IMR-90 (cell line): ENCODE results near the gene HOXC12. TPM values are rescaled to one million over a fixed set of nuclear protein-coding genes. Genes with fewer than 3 reads are reported as not detected.

Source experiments
- ATAC-seq: fragments of 200-7000 bp; cut with Tn5 transposase; 2 replicates; pipeline ENCODE4 v1.9.1; 2020; ENCODE audit warnings: low read depth, mild to moderate bottlenecking, moderate library complexity
- BruUV-seq: library from RNA; stranded (reverse); fragments of 400-500 nt; replicated peaks from 2 replicates; lab custom pipeline; 2021; lab: Mats Ljungman, UMichigan
- CTCF ChIA-PET: fragments of 300-600 bp; formaldehyde crosslinking; extraction: SDS; loops from one replicate; lab custom pipeline; 2021; ENCODE audit warnings: antibody characterized with exemption; lab: Yijun Ruan, JAX
- POLR2A ChIA-PET: fragments of 300-600 bp; sonication (Branson Sonifier 250); formaldehyde crosslinking; loops from one replicate; lab custom pipeline; 2022; ENCODE audit warnings: antibody characterized with exemption; ENCODE audit not compliant: unreplicated experiment; lab: Charles Lee
- DNase-seq: peaks from one replicate; pipeline ENCODE4 v3.0.0; 2013
- H2AFZ ChIP-seq: replicated peaks from 2 replicates; pipeline ENCODE3; 2013; ENCODE audit warnings: low read length, mild to moderate bottlenecking; ENCODE audit not compliant: poor library complexity
- H2AK5ac ChIP-seq: 2 replicates; pipeline ENCODE4 v1.6.1; 2013; ENCODE audit warnings: low read depth, low read length, inconsistent platforms
- H2AK9ac ChIP-seq: replicated peaks from 2 replicates; pipeline ENCODE3; 2013; ENCODE audit warnings: mild to moderate bottlenecking, low read depth, low read length, moderate library complexity; ENCODE audit not compliant: poor library complexity
- H2BK120ac ChIP-seq: 2 replicates; pipeline ENCODE4 v1.6.1; 2013; ENCODE audit warnings: low read depth, low read length, inconsistent platforms
- H2BK15ac ChIP-seq: 3 replicates; pipeline ENCODE4 v1.6.1; 2013; ENCODE audit warnings: low read depth, low read length, inconsistent platforms
- H2BK20ac ChIP-seq: 2 replicates; pipeline ENCODE4 v1.6.1; 2013; ENCODE audit warnings: low read depth, mild to moderate bottlenecking, inconsistent platforms, low read length, moderate library complexity
- H2BK5ac ChIP-seq: 2 replicates; pipeline ENCODE4 v1.6.1; 2013; ENCODE audit warnings: mild to moderate bottlenecking, low read depth, low read length, inconsistent platforms; ENCODE audit not compliant: poor library complexity, severe bottlenecking
- H3K14ac ChIP-seq: replicated peaks from 2 replicates; pipeline ENCODE4 v1.6.1; 2013; ENCODE audit warnings: low read depth, low read length, inconsistent platforms
- H3K18ac ChIP-seq: 2 replicates; pipeline ENCODE4 v1.6.1; 2013; ENCODE audit warnings: low read depth, low read length, control low read depth
- H3K23ac ChIP-seq: 2 replicates; pipeline ENCODE4 v1.6.1; 2013; ENCODE audit warnings: low read depth, low read length, inconsistent platforms
- H3K27ac ChIP-seq: 2 replicates; pipeline ENCODE4 v1.5.1; 2013; ENCODE audit warnings: mild to moderate bottlenecking, control low read depth, low read length; ENCODE audit not compliant: insufficient read depth
- H3K27me3 ChIP-seq: 2 replicates; pipeline ENCODE4 v1.6.1; 2013; ENCODE audit warnings: low read length; ENCODE audit not compliant: control insufficient read depth, insufficient read depth
- H3K36me3 ChIP-seq: 2 replicates; pipeline ENCODE4 v1.6.1; 2013; ENCODE audit warnings: low read length, mixed read lengths; ENCODE audit not compliant: control insufficient read depth, insufficient read depth
- H3K4ac ChIP-seq: 2 replicates; pipeline ENCODE4 v1.6.1; 2013; ENCODE audit warnings: low read depth, low read length, inconsistent platforms
- H3K4me1 ChIP-seq: 2 replicates; pipeline ENCODE4 v1.6.1; 2013; ENCODE audit warnings: low read length, mixed read lengths; ENCODE audit not compliant: control insufficient read depth, insufficient read depth
- H3K4me2 ChIP-seq: 2 replicates; pipeline ENCODE4 v1.6.1; 2013; ENCODE audit warnings: low read depth, mild to moderate bottlenecking, control low read depth, low read length, moderate library complexity
- H3K4me3 ChIP-seq: 2 replicates; pipeline ENCODE4 v1.5.1; 2013; ENCODE audit warnings: low read depth, mild to moderate bottlenecking, control low read depth, low read length, moderate library complexity; ENCODE audit not compliant: insufficient read depth
- H3K56ac ChIP-seq: 2 replicates; pipeline ENCODE4 v1.6.1; 2013; ENCODE audit warnings: low read length, inconsistent platforms; ENCODE audit not compliant: insufficient read depth; ENCODE audit errors: extremely low read depth
- H3K79me1 ChIP-seq, 2 experiments: 2 replicates each; pipeline ENCODE4 v1.6.1; 2013; ENCODE audit warnings: low read length in 2 of 2, inconsistent platforms in 1 of 2, low read depth in 1 of 2
- H3K9ac ChIP-seq: 2 replicates; pipeline ENCODE4 v1.6.1; 2013; ENCODE audit warnings: low read depth, low read length, control low read depth
- H3K9me1 ChIP-seq: 2 replicates; pipeline ENCODE4 v1.6.1; 2013; ENCODE audit warnings: low read length, inconsistent platforms; ENCODE audit not compliant: insufficient read depth
- H3K9me3 ChIP-seq: 2 replicates; pipeline ENCODE4 v1.6.1; 2013; ENCODE audit warnings: low read length; ENCODE audit not compliant: control insufficient read depth, insufficient read depth
- H4K20me1 ChIP-seq: 2 replicates; pipeline ENCODE4 v1.6.1; 2013; ENCODE audit warnings: low read length, inconsistent platforms; ENCODE audit not compliant: insufficient read depth
- H4K5ac ChIP-seq: 2 replicates; pipeline ENCODE4 v1.6.1; 2013; ENCODE audit warnings: mild to moderate bottlenecking, low read depth, low read length, control low read depth
- H4K8ac ChIP-seq, 2 experiments: 2 replicates each; pipeline ENCODE4 v1.6.1; 2013; ENCODE audit warnings: low read depth in 2 of 2, low read length in 2 of 2, control low read depth in 1 of 2, inconsistent platforms in 1 of 2
- H4K91ac ChIP-seq: 2 replicates; pipeline ENCODE4 v1.6.1; 2013; ENCODE audit warnings: low read depth, low read length, inconsistent platforms; ENCODE audit not compliant: insufficient read depth
- BHLHE40 ChIP-seq: fragments of 150-350 bp; IDR thresholded peaks from 2 replicates; pipeline ENCODE4 v1.6.1; 2016; ENCODE audit warnings: mild to moderate bottlenecking, low read depth, low read length
- CEBPB ChIP-seq: IDR thresholded peaks from 2 replicates; pipeline ENCODE4 v1.6.1; 2012; ENCODE audit warnings: low read depth, low read length, improper control_type of control experiment
- CTCF ChIP-seq: conservative IDR thresholded peaks from 2 replicates; pipeline ENCODE4 v1.5.1; 2012; ENCODE audit warnings: mild to moderate bottlenecking, low read depth, low read length, improper control_type of control experiment
- MAFK ChIP-seq: IDR thresholded peaks from 2 replicates; pipeline ENCODE4 v1.6.1; 2012; ENCODE audit warnings: low read depth, low read length, improper control_type of control experiment
- MAZ ChIP-seq: IDR thresholded peaks from 2 replicates; pipeline ENCODE4 v1.6.1; 2012; ENCODE audit warnings: low read depth, mild to moderate bottlenecking, low read length, improper control_type of control experiment, moderate library complexity, borderline replicate concordance
- MXI1 ChIP-seq: IDR thresholded peaks from 2 replicates; pipeline ENCODE4 v1.6.1; 2012; ENCODE audit warnings: low read depth, mild to moderate bottlenecking, low read length, moderate library complexity, borderline replicate concordance
- NFE2L2 ChIP-seq: fragments of 150-350 bp; IDR thresholded peaks from 2 replicates; pipeline ENCODE4 v1.6.1; 2016; ENCODE audit warnings: low read depth, mild to moderate bottlenecking, low read length
- RAD21 ChIP-seq: IDR thresholded peaks from 2 replicates; pipeline ENCODE4 v1.6.1; 2012; ENCODE audit warnings: low read length, improper control_type of control experiment
- RCOR1 ChIP-seq: IDR thresholded peaks from 2 replicates; pipeline ENCODE4 v1.6.1; 2012; ENCODE audit warnings: mild to moderate bottlenecking, low read length, improper control_type of control experiment; ENCODE audit not compliant: insufficient replicate concordance
- SMC3 ChIP-seq: fragments of 150-350 bp; IDR thresholded peaks from 2 replicates; pipeline ENCODE4 v1.6.1; 2016; ENCODE audit warnings: low read depth, mild to moderate bottlenecking, antibody characterized with exemption, low read length, moderate library complexity
- WGBS, 2 experiments: methylation state at CpG; one replicate each; pipeline versions ENCODE4 v1.1.5 to v1.1.7; 2013; ENCODE audit warnings: missing lambda C conversion rate in 2 of 2; ENCODE audit not compliant: insufficient read length in 1 of 2; ENCODE audit errors: extremely low coverage in 2 of 2; 5-methylcytosine and 5-hydroxymethylcytosine counted together
- dilution Hi-C: fragments of 300-500 bp; cut with HindIII; formaldehyde crosslinking; loops from one replicate; pipeline ENCODE4 v1.14.3; 2018; ENCODE audit warnings: low sequenced_read_pairs; ENCODE audit not compliant: unreplicated experiment
- in situ Hi-C: fragments of 300-500 bp; cut with MboI; formaldehyde crosslinking; loops from 3 replicates; pipeline ENCODE4 v1.14.3; 2019; ENCODE audit warnings: low sequenced_read_pairs, inconsistent platforms, mixed read lengths
- intact Hi-C: fragments of 100-400 bp; cut with micrococcal nuclease; formaldehyde crosslinking; loops from 2 replicates; pipeline ENCODE4 v1.10.0; 2022
- polyA plus RNA-seq, 3 experiments: library from polyadenylated mRNA; depleted of rRNA; stranded (reverse); fragments of >200 nt; gene quantifications; 2 replicates each; pipeline ENCODE4 v1.2.3, GENCODE V29; 2012; ENCODE audit warnings: low replicate concordance in 1 of 3
- total RNA-seq: library from RNA; depleted of rRNA; stranded (reverse); fragments of >200 nt; gene quantifications from 2 replicates; pipeline ENCODE4 v1.2.3, GENCODE V29; 2012
- TF ChIP-seq, protein P1 (sequence below): fragments of 150-350 bp; IDR thresholded peaks from 2 replicates; pipeline ENCODE4 v1.6.1; 2017; ENCODE audit warnings: mild to moderate bottlenecking, antibody characterized with exemption, low read length, low read depth
- TF ChIP-seq, protein P2 (sequence below): fragments of 150-350 bp; IDR thresholded peaks from 2 replicates; pipeline ENCODE4 v1.6.1; 2016; ENCODE audit warnings: low read depth, mild to moderate bottlenecking, low read length, moderate library complexity, borderline replicate concordance

Gene HOXC12
- total and polyA plus RNA-seq, 2 of the 4 experiments (the other 2 are of a cell fraction) = not detected

DNA sequence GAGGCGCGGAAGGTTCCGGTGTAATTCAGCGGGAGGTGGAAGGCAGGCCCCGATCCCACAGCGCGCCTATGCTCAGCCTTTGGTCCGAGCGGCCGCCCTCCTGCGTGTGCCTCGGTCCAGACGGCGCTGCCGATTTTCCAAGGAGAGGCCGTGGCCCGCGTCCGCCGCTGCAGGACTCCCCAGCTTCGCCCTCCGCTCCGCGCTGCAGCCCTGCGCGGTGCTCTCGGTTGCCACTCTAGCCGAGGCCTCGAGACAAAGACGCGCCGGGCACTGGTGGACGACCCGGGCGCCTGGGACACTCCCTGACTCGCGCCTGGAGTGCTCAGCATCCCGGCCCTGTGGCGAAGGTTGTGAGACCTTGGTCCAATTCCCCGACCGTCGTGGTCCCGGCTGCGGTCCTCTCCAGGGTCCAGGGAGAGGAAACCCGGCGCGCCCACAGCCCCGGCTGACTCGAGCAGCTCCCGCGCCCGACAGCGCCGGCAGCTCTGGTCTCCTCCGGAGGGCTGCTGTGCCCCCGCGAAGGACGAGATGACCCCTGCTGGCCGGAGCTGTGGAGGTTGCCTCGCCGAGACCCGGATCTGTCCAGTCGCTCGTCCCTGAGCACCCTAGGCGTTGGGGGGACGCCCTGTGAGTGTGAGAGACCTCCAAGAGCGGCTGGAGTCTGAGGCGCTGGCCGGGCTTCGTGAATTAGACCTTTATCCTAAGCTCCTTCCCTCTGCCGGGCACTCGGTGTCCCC, 6.5 kb downstream of the HOXC12 start (continued):
- TF ChIP-seq MXI1 = no peak
- TF ChIP-seq MAZ = no peak
- no peak for TF ChIP-seq RAD21
- TF ChIP-seq, protein P1, sequence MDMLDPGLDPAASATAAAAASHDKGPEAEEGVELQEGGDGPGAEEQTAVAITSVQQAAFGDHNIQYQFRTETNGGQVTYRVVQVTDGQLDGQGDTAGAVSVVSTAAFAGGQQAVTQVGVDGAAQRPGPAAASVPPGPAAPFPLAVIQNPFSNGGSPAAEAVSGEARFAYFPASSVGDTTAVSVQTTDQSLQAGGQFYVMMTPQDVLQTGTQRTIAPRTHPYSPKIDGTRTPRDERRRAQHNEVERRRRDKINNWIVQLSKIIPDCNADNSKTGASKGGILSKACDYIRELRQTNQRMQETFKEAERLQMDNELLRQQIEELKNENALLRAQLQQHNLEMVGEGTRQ = no peak
- no peak for TF ChIP-seq RCOR1

DNA sequence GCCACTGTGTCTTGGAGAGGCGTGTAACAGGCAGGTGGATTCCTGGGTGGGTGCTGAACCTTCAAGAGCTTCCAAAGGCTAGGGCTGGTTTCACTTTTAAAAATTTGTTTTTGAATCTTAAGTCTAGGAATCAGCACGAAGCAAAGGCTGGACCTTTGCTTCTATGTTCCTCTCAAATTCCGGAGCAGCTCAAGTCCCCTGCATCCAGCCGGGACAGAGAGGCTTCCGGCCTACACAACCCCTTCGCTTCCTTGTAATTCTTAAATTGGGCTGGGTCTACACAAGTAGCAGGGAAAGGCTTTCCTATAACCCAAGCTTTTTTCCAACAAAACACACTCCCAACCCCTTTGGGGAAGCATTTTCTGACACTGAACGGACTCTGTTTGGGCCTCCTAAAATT, 8.3 kb downstream of the HOXC12 start:
- no peak overlapping the region for H2BK15ac ChIP-seq
- ChIA-PET POLR2A (no interaction called here), CTCF (no interaction called here)
- no peak overlapping the region for H4K91ac ChIP-seq
- BruUV-seq = no TSS peak
- no peak overlapping the region for H2BK20ac ChIP-seq
- H4K20me1 ChIP-seq = no peaks in the 10 kb centered on the region
- no peak overlapping the region for H3K14ac ChIP-seq
- H2AK5ac ChIP-seq = no peak overlapping the region
- dilution Hi-C loops = no loop called here
- no peak overlapping the region for H2AFZ ChIP-seq
- ATAC-seq (no peak), DNase-seq (no peak)
- H2AK9ac ChIP-seq = no peak overlapping the region
- no peak overlapping the region for H3K4me3 ChIP-seq
- H3K56ac ChIP-seq = no peak overlapping the region
- H3K23ac ChIP-seq = no peak overlapping the region
- H3K9me1 ChIP-seq = no peaks in the 10 kb centered on the region
- peaks cover 7% of the 10 kb centered on the region for H3K9me3 ChIP-seq
- intact Hi-C loops = no loop called here
- no peaks in the 10 kb centered on the region for H3K4me1 ChIP-seq
- no peak overlapping the region for H2BK120ac ChIP-seq
- H3K18ac ChIP-seq = no peak overlapping the region
- H4K5ac ChIP-seq = no peak overlapping the region
- no peak overlapping the region for H3K4me2 ChIP-seq
- in situ Hi-C loops = no loop called here
- H3K27me3 ChIP-seq = peaks cover 93% of the 10 kb centered on the region
- no peak overlapping the region for H2BK5ac ChIP-seq
- H4K8ac ChIP-seq = no peak overlapping the region
- H3K9ac ChIP-seq = no peak overlapping the region
- no peak overlapping the region for H3K4ac ChIP-seq
- H3K36me3 ChIP-seq = no peaks in the 10 kb centered on the region
- H3K27ac ChIP-seq = no peak overlapping the region
- WGBS, 2 experiments = no CpG with 5 or more reads among the region's 7 CpGs
- no peaks in the 10 kb centered on the region for H3K79me1 ChIP-seq
- TF ChIP-seq NFE2L2 (no peak), MXI1 (no peak), SMC3 (no peak), MAZ (no peak), RCOR1 (no peak), CEBPB (no peak), CTCF (no peak), MAFK (no peak), BHLHE40 (no peak)
- TF ChIP-seq, protein P2, sequence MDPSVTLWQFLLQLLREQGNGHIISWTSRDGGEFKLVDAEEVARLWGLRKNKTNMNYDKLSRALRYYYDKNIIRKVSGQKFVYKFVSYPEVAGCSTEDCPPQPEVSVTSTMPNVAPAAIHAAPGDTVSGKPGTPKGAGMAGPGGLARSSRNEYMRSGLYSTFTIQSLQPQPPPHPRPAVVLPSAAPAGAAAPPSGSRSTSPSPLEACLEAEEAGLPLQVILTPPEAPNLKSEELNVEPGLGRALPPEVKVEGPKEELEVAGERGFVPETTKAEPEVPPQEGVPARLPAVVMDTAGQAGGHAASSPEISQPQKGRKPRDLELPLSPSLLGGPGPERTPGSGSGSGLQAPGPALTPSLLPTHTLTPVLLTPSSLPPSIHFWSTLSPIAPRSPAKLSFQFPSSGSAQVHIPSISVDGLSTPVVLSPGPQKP = no peak
